Ovary (tissue), 9 donors: ENCODE data around the gene ZFP91. TPM values are rescaled to one million over a fixed set of nuclear protein-coding genes. Genes with fewer than 3 reads are reported as not detected.

Source experiments
- DNase-seq, 5 donors: peaks; one replicate each; pipeline ENCODE4 v3.0.0-alpha.2; 2019 to 2020
- H3K27ac ChIP-seq, 2 donors: fragments of 200-600 bp; one replicate each; pipeline versions ENCODE4 v1.5.1 to v1.8.0; 2019 to 2022
- H3K27me3 ChIP-seq: fragments of 200-600 bp; one replicate; pipeline ENCODE4 v1.8.0; 2022
- H3K36me3 ChIP-seq: fragments of 200-600 bp; sonication (generic); one replicate; pipeline ENCODE4 v1.5.1; 2019
- H3K4me1 ChIP-seq: one replicate; pipeline ENCODE4 v1.8.1; 2013; ENCODE audit warnings: mild to moderate bottlenecking, moderate library complexity; ENCODE audit not compliant: insufficient read depth
- H3K4me3 ChIP-seq: fragments of 200-600 bp; sonication (generic); one replicate; pipeline ENCODE4 v1.5.1; 2017
- H3K9me3 ChIP-seq, 2 donors: fragments of 200-600 bp in 1 of 2; sonication (generic) in 1 of 2; one replicate each; pipeline versions ENCODE4 v1.5.1 to v1.8.1; 2013 to 2019; ENCODE audit warnings: mild to moderate bottlenecking in 1 of 2, moderate library complexity in 1 of 2
- EP300 ChIP-seq: sonication (generic); formaldehyde crosslinking; IDR thresholded peaks from one replicate; pipeline ENCODE4 v1.6.1; 2017; ENCODE audit warnings: antibody characterized with exemption
- POLR2A ChIP-seq: fragments of 450-650 bp; IDR thresholded peaks from one replicate; pipeline ENCODE4 v1.6.1; 2017; ENCODE audit warnings: antibody characterized with exemption, mild to moderate bottlenecking, moderate library complexity
- WGBS, 3 donors: extraction: QIAGEN DNeasy Blood & Tissue Kit in 1 of 3; methylation state at CpG; one replicate each; pipeline versions ENCODE4 v1.1.5 to v1.1.7; 2013 to 2017; 5-methylcytosine and 5-hydroxymethylcytosine counted together
- intact Hi-C, 4 donors: fragments of 100-400 bp; cut with DNase I; formaldehyde crosslinking; loops; one replicate each; pipeline versions ENCODE4 v1.11.0 to v1.15.1; 2022 to 2023
- polyA plus RNA-seq, 2 donors: library from polyadenylated mRNA; stranded (reverse); fragments of 200-250 nt in 1 of 2; fragments of 350-450 nt in 1 of 2; fragmentation: Illumina TruSeq in 1 of 2; extraction: RNeasy Lipid Tissue Mini Kit (QIAGEN cat#74804) in 1 of 2; gene quantifications; one replicate each; pipeline ENCODE4 v1.2.3, GENCODE V29; 2013 to 2014
- total RNA-seq, 7 donors: library from RNA; depleted of rRNA in 2 of 7; stranded (reverse); fragments of >200 nt in 2 of 7; fragmentation: NEBNext Ultra II Directional in 3 of 7; extraction: Animal tissue kit (Norgen Biotek cat#: 25700) in 3 of 7; gene quantifications; one replicate each; pipeline versions ENCODE4 v1.1.0 to v1.2.4, GENCODE V29; 2016 to 2023
- TF ChIP-seq, protein P1 (sequence below), 3 donors: fragments of 450-650 bp in 2 of 3; fragments of 200-600 bp in 1 of 3; IDR thresholded peaks; one replicate each; pipeline versions ENCODE4 v1.5.1 to v1.8.0; 2016 to 2022; ENCODE audit warnings: antibody characterized with exemption in 3 of 3, mild to moderate bottlenecking in 1 of 3
- donor health status: DM: no; HTN: no; CAD: no; lungs with moderate emphysema.
- donor health status: DM: no; HTN: no; CAD: no.
- donor health status: Bipolar disorder and iron deficiency.
- donor health status: DM: yes; HTN: yes; CAD: no.
- donor health status: DM: no; HTN: no; CAD: no.
- donor health status: DM: yes; HTN: yes; CAD: no.

The ZFP91 gene
- total and polyA plus RNA-seq, 9 donors: 19.7 to 55.6 (median 39.5) TPM

DNA sequence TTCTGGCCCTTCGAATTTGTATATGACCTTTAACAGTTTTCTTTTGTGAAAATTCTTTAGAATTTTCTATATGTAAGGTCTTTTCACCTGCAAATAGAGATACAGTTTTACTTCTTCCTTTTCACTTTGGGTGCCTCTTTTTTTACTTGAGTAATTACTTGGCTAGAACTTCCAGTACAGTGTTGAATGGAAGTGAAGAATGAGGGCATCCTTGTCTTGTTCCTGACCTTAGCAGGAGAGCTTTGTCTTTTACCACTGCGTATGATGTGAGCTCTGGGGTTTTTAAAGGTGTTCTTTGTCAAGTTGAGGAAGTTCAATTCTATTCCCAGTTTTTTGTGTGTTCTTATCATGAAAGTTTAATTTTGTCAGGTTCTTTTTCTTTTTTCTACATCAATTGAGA is 21.6 kb downstream of the ZFP91 start:
- Histone ChIP-seq H3K36me3 (no peaks in the 10 kb centered on the region), H3K9me3 (no peaks in the 10 kb centered on the region), H3K27ac (no peak overlapping the region), H3K4me3 (no peak overlapping the region), H3K4me1 (no peaks in the 10 kb centered on the region), H3K27me3 (no peaks in the 10 kb centered on the region)
- intact Hi-C loops: no loop called here
- WGBS, 3 donors: 80 to 81% (median 80%) methylated on average over 2 of the region's 2 CpGs
- DNase-seq: no peak
- TF ChIP-seq, protein P1, sequence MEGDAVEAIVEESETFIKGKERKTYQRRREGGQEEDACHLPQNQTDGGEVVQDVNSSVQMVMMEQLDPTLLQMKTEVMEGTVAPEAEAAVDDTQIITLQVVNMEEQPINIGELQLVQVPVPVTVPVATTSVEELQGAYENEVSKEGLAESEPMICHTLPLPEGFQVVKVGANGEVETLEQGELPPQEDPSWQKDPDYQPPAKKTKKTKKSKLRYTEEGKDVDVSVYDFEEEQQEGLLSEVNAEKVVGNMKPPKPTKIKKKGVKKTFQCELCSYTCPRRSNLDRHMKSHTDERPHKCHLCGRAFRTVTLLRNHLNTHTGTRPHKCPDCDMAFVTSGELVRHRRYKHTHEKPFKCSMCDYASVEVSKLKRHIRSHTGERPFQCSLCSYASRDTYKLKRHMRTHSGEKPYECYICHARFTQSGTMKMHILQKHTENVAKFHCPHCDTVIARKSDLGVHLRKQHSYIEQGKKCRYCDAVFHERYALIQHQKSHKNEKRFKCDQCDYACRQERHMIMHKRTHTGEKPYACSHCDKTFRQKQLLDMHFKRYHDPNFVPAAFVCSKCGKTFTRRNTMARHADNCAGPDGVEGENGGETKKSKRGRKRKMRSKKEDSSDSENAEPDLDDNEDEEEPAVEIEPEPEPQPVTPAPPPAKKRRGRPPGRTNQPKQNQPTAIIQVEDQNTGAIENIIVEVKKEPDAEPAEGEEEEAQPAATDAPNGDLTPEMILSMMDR (IDR thresholded peaks at IDR 0.05): no peak
- TF ChIP-seq EP300 (no peak), POLR2A (no peak)

- WGBS, 3 donors: 91 to 92% (median 92%) methylated on average over 4 of the region's 4 CpGs
- TF ChIP-seq POLR2A: no peak
- no peak for TF ChIP-seq EP300
- TF ChIP-seq, protein P1 (IDR thresholded peaks at IDR 0.05): no peak
- DNase-seq: no peak
Measured at GRCh38 chr11:58606930-58607714, 28.3 kb downstream of the ZFP91 start.

GRCh38 chr11:58608331-58608730 is 29.5 kb downstream of the ZFP91 start:
- no peaks in the 10 kb centered on the region for H3K9me3 ChIP-seq
- WGBS, 3 donors: 91 to 98% (median 97%) methylated on average over 5 of the region's 5 CpGs
- no peaks in the 10 kb centered on the region for H3K36me3 ChIP-seq
- H3K27me3 ChIP-seq: no peaks in the 10 kb centered on the region
- intact Hi-C loops: no loop called here
- DNase-seq: no peak
- no peaks in the 10 kb centered on the region for H3K4me1 ChIP-seq
- TF ChIP-seq EP300 (no peak), POLR2A (no peak)
- TF ChIP-seq, protein P1 (IDR thresholded peaks at IDR 0.05): no peak
- no peak overlapping the region for H3K4me3 ChIP-seq
- H3K27ac ChIP-seq: no peak overlapping the region

More at GRCh38 chr11:58606930-58607714, 28.3 kb downstream of the ZFP91 start:
- Histone ChIP-seq H3K36me3 (no peaks in the 10 kb centered on the region), H3K4me1 (no peaks in the 10 kb centered on the region), H3K9me3 (no peaks in the 10 kb centered on the region), H3K4me3 (no peak overlapping the region), H3K27me3 (no peaks in the 10 kb centered on the region), H3K27ac (no peak overlapping the region)
- intact Hi-C loops: no loop called here

GRCh38 chr11:58609723-58610122 is 30.9 kb downstream of the ZFP91 start:
- no peaks in the 10 kb centered on the region for H3K4me1 ChIP-seq
- intact Hi-C loops: no loop called here
- TF ChIP-seq, protein P1 (IDR thresholded peaks at IDR 0.05): no peak
- TF ChIP-seq EP300: no peak
- TF ChIP-seq POLR2A: no peak
- no peak for DNase-seq
- H3K4me3 ChIP-seq: no peak overlapping the region
- H3K27ac ChIP-seq: no peak overlapping the region
- no peaks in the 10 kb centered on the region for H3K9me3 ChIP-seq
- no peaks in the 10 kb centered on the region for H3K27me3 ChIP-seq
- 91 to 94% (median 92%) methylated on average over 8 of the region's 8 CpGs for WGBS, 3 donors
- H3K36me3 ChIP-seq: no peaks in the 10 kb centered on the region
